DLD1 (cell line): ENCODE data around the gene BBS10.
"Not testable (repeated sequence)": the region's sequence is repeated elsewhere in the genome, so short reads cannot be mapped to it uniquely, and the experiment has no call there.

Experiments
- in situ Hi-C: cut with HindIII; loops from 2 replicates; pipeline ENCODE4 v1.10.0; 2017; ENCODE audit warnings: low sequenced_read_pairs

The BBS10 gene

DNA sequence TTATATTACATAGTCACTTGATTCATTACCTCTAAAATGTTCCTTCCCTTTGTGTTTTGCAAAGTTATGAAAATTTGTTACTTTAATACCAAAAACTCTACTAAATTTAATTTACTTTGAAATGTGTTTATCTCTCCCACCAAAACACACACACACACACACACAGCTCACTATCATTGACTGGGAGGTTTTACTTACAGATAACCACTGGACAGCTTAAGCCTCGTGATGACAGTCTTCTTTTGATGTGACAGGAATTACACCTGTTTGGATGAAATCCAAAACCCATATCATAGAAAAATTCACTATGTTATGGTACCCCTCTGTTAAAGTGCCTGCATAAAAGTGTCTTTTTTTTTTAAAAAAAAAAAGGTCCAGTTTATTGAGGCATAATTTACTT is 15.6 kb downstream of the BBS10 start:
- in situ Hi-C loops, result no loop called here

DNA sequence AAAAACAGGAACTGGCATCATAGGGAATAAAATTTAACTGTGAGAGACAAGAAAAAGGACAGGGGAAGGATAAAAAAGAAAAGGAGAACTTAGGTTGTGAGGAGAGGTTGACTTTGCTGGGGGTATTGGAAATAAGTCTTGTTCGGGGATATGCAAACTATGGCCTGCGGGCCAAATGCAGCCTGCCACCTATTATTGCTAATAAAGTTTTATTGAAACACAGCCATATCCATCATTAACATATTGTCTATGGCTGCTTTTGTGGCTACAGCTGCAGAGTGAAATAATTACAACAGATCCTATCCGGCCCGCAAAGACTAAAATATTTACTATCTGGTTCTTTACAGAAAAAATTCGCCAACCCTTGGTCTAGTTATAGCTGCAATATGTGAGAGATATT is 18.6 kb downstream of the BBS10 start:
- in situ Hi-C loops, result no loop called here

DNA sequence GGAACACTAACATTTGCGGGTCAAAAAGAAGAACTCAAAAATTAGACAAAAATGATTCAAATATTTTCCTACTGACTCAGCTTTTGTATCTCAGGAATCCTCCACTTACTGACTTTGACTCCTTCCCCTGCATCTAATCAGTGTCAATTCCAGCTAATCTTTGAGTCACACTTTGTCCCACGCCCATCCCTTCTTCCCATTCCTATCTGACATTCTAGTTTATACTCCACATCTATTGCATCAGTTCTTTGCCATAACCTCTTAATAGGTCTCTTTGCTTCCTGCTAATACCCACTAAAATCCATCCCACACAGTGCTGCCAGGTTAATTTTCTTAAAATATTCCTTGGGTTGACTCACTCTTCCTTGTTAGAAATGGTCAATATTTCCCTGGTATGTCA is 19.1 kb downstream of the BBS10 start:
- in situ Hi-C loops, result no loop called here

DNA sequence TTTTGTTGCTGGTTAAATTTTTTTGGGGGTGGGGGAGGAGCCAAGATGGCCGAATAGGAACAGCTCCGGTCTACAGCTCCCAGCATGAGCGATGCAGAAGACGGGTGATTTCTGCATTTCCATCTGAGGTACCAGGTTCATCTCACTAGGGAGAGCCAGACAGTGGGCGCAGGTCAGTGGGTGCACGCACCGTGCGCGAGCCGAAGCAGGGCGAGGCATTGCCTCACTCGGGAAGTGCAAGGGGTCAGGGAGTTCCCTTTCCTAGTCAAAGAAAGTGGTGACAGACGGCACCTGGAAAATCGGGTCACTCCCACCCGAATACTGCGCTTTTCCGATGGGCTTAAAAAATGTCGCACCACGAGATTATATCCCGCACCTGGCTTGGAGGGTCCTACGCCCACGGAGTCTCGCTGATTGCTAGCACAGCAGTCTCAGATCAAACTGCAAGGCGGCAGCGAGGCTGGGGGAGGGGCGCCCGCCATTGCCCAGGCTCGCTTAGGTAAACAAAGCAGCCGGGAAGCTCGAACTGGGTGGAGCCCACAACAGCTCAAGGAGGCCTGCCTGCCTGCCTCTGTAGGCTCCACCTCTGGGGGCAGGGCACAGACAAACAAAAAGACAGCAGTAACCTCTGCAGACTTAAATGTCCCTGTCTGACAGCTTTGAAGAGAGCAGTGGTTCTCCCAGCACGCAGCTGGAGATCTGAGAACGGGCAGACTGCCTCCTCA is 28.5 kb downstream of the BBS10 start:
- in situ Hi-C loops, result not testable (repeated sequence)

DNA sequence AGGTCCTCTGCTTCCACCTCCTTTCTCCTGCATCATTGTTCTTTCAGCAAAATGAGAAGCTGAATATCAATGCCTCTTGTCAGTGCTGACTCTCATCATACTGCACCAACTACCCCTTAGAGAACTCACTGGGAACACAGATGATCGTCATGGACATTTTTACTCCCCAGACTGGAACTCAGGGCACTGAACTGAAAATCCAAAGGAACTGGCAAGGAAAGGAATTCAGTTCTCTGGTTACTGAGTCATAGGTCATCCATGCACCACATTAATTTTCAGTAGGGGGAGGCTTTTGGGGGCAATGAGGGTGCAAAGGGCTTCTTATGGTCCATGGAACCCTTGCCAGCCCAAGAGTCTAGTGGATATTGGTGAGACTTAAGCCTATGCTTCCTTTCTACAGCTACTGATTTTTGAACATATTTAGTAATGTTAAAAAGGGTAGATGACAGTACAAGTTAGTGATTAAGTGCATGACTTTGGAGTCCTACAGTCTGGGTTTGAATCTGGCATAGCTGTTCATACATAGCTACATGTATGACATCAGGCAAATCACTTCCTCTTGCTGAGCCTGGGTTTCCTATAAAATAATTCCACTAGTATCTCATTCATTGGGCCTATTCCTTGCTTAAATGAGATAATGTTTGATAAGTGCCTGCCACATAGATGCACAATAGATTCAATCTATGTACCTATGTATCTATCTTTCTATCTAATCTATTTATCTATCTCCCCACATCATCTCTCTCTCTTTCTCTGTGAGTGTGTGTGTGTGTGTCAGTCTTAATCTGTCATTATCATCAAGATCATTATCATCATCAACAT is 29.2 kb downstream of the BBS10 start:
- in situ Hi-C loops, result no loop called here

DNA sequence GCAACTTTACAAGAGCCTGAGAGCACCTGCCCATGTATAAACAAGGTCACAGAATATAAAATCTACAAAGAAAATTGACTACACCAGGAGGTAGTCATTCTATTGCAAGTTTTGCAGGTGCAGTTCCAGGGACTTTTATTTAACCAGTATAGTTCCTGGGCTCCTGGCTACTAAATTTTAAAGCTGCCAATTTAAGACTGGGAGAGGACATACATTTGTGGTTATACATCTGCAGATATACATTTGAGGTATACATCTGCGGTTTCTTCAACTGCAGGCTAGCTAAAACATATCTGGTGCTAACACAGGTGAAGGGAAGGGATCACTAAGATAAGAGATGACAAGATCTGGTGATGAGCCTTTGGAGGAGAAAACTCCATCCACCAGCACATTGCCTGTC is 30.2 kb downstream of the BBS10 start:
- in situ Hi-C loops, result no loop called here

DNA sequence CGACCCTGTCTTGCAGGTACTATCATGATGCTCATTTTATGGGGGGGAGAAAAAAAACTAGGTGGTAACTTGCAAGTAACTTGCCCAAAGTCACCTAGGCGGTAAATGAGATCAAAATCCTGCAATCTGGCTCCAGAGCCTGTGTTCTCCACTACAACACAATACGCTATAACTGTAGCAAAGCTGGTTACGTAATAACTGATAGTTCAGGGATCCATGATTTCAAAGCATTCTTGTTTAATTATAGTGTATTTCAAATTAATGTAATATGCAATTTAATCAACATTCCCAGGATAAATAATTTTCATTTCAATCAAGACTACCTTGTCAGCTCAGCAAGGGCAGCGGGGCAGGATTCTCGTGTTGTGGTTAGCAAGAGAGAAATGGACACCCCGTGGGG is 31.7 kb downstream of the BBS10 start:
- in situ Hi-C loops, result no loop called here

DNA sequence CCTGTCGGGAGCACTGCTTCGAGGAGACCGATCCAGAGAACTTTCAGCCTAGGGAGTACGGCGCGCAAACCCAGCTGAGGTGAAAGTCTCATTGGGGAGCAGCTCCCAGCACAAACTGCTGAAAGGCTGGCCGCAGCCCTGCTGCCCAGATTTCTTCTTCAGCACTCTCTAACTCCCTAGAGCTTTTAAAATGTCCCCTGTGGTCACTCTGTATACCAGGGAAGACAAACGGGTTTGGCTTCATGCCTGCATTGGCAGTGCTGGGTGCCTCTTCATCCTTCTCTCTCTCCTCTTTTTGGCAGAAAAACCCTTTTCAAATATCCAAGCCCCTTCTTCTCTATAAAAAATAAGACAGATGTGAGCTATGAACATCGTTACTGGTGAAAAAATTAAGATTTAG is 34.9 kb downstream of the BBS10 start:
- in situ Hi-C loops, result no loop called here

DNA sequence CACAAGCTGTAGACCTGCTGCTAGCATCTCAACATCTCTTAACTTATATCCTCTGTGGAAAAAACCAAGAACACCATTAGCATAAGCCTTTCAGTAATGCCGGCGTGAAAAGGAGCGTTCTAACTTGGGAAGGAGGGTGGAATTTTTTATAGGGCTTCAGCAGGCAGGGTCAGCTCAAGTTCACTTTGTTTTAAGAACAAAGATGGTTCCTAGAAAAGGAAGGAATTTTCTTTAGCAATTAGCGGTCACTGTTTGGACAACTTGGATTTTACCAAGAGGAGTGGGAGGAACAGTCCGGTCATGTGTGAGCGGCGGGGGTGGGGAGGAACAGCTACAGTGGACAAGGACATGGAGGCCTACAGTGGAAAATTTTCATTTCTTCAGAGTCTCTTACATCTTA is 35.9 kb downstream of the BBS10 start:
- in situ Hi-C loops, result no loop called here

DNA sequence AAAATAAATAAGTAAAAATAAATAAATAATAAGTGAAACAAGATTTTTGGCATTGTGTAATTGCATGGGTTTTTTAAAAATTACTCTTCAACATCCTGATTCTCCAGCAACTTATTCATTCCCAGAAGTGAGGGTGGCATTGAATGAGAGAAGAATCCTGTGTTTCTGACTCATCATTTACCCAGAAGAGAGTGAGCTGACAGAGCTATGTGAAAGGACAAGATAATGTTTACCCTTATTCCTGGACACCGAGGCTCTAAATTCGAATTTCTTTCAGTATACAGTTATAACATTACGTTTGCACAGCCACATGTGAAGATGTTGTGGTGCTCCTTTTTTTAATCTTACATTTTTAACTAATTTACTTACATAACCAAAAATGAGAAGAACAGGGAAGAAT is 36.4 kb downstream of the BBS10 start:
- in situ Hi-C loops, result no loop called here

DNA sequence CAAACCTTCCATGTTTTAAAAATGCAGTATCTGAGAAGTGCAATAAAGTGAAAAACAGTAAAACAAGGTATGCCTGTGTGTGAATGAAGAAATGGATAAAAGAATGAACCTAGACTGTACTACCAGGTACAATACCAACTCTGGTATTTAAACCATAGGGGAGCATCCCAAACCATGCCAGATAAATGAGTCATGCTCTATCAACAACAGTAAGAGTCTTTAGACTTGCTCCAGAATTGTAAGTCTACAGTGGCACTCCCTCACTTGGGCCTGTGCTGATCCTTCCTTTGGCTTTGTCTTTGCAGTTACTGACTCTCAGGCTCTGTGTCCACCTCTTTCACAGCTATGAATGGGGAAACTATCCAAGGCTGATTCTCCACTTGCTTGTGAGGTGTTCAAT is 38.1 kb downstream of the BBS10 start:
- in situ Hi-C loops, result no loop called here

DNA sequence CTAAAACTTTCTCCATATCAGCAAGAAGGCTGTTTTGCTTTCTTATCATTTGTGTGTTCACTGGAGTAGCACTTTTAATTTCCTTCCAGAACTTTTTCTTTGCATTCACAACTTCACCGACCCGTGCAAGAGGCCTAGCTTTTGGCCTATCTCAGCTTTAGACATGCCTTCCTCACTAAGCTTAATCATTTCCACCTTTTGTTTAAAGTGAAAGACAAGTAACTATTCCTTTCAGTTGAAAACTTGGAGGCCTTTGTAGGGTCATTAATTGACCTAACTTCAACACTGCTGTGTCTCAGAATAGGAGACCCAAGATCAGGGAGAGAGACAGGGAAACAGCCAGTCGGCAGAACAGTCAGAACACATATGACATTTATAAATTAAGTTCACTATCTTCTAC is 39.3 kb downstream of the BBS10 start:
- in situ Hi-C loops, result no loop called here

DNA sequence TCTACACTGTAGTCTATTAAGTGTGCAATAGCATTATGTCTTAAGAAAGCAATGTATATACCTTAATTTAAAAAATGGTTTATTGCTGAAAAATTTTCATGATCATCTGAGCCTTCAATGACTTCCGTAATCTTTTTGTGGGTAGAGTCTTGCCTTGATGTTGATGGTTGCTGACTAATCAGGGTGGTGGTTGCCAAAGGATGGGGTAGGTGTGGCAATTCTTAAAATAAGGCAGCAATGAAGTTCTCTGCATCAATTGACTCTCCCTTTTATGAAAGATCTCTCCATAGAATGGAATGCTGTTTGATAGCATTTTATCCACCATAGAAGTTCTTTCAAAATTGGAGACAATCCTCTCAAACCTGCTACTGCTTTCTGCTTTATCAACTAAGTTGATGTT is 41.1 kb downstream of the BBS10 start:
- in situ Hi-C loops, result no loop called here

DNA sequence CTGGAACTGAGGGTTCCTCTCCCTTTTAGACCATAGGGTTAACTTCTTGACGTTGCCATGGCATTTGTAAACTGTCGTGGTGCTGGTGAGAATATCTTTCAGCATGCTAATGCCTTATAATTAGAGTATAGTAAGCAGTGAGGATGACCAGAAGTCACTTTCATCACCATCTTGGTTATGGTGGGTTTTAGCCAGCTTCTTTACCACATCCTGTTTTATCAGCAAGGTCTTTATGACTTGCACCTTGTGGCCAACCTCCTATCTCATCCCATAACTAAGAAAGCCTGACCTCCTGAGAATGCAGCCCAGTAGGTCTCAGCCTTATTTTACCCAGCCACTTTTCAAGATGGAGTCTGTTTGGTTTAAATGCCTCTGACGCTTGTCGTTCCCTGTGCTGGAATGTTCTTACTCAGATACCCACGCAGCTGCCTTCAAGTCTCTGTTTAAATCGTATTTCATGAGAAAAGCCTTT is 44.2 kb downstream of the BBS10 start:
- in situ Hi-C loops, result no loop called here

DNA sequence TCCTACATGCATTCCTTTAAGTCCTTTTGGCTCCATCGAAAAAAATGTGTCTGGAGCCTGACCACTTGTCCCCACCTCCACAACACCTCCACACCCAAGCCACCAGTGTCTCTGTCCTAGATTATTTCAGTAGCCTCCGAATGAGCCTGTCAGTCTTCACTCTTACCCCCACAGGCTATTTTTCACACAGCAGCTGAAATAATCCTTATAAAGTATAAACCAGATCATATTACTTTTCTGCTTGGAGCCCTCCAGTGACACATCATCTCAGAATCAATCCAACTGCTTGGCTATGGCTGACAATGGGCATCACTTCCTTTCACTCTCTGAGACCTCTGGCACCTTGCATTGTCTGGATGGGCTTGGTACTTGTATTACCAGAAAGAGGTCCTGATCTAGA is 44.9 kb downstream of the BBS10 start:
- in situ Hi-C loops, result no loop called here

DNA sequence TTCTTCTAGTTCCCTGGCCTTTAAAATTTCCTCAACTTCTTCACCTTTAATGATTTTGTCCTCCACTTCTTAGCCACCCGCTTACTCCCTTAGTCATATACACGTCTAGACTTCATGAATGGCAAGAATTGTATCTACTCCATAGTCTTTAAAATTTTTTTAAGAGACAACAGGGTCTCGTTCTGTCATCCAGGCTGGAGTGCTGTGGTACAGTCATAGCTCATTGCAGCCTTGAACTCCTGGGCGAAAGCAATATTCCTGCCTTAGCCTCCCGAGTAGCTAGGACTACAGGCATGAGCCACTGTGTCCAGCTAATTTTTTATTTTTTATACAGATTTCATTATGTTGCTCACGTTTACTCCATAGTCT is 47.9 kb downstream of the BBS10 start:
- in situ Hi-C loops, result no loop called here

DNA sequence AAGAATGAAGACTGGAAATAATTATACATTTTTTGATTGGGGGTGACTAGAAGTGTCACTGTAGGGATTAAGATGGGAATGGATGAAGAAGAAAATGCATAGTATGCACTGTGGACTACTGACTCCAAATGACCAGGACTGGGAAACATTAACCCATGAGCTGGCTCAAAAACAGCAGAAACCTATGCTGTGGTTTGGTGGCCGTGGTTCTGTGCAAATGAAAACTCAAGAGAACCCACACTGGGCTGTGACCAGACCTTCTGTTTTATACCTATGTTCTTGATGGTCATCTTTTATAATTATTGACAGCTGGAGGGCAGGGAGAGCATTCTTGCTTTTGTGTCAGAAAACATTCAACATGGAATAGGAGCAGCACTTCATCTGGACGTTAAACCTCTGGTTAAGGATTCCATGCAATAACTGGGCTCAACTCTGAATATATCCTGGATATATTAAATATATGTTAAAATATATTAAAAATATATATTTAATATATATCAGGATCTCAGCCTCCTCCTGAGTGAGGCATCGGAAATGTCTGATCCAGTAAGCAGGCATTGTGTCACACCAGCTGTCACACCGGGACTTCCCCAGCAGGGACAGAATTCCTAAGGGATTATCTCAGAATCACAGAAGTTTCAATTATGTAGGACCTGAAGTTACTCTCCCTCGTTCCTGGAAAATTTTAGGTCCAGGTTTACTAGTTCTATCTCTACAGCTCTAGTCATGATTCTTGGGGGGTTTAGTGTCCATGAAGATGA is 48.5 kb downstream of the BBS10 start:
- in situ Hi-C loops, result no loop called here
